HG02970 (cell line): ENCODE results near the gene MALL.
"Not testable (repeated sequence)": the region's sequence is repeated elsewhere in the genome, so short reads cannot be mapped to it uniquely, and the experiment has no call there.

Experiments
- ATAC-seq: cut with Tn5 transposase; IDR thresholded peaks from one replicate; pipeline ENCODE4 v1.9.1; 2021; ENCODE audit warnings: mild to moderate bottlenecking, moderate library complexity, moderate number of reproducible peaks; ENCODE audit not compliant: unreplicated experiment, low FRiP score

The MALL gene

GRCh38 chr2:110121592-110121991 lies 6.0 kb upstream of the MALL start:
- no peak for ATAC-seq

DNA sequence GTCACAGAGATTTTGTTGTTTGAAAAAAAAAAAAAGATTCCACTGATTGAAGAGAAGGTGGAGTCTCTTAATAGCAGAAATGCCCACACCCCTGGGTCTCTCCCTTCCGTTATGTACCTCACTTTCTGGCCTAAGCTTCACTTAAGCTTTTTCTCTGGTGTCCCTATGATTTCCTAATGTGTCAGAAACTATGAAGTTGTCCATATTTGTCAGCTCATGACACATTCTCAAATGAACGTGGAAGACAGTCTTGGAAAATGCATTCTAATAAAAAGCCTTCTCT lies 5.4 kb upstream of the MALL start:
- ATAC-seq: no peak

- ATAC-seq: no peak
Measured at GRCh38 chr2:110120171-110121051, 4.8 kb upstream of the MALL start.

DNA sequence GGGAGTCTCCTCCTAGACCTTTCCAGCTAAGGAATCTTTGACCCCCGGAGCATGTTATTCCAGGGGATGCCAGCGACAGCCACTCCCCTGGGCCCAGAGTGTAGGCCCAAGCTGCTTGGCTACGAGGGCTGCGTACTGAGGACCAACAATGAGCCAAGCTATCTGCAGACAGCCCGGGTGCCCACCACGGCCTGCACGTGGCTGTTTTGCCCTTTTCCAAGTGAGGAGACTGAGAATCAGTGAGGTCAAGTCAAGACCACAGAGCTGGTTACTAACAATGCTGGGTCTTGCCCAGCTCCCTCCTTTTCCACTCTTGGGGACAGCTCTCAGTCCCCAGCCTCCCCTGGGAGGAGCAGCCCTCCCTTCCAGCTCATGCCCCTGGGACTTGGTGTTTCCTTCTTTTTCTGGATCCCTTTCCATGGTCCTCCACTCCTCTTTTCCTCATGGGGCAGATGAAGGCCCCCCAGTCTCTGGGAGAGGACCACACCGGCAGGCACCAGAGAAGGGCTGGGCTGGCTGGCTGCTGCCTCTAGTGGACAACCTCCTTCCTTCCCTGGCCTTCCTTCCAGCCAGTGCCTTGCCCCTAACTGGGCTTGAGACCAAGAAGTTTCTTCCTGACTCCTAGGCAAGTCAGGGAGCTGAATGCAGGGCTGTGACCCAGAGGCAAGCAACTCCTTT lies 550 bp upstream of the MALL start:
- no peak for ATAC-seq

- no peak for ATAC-seq
Measured at GRCh38 chr2:110114831-110115255, 779 bp downstream of the MALL start.

DNA sequence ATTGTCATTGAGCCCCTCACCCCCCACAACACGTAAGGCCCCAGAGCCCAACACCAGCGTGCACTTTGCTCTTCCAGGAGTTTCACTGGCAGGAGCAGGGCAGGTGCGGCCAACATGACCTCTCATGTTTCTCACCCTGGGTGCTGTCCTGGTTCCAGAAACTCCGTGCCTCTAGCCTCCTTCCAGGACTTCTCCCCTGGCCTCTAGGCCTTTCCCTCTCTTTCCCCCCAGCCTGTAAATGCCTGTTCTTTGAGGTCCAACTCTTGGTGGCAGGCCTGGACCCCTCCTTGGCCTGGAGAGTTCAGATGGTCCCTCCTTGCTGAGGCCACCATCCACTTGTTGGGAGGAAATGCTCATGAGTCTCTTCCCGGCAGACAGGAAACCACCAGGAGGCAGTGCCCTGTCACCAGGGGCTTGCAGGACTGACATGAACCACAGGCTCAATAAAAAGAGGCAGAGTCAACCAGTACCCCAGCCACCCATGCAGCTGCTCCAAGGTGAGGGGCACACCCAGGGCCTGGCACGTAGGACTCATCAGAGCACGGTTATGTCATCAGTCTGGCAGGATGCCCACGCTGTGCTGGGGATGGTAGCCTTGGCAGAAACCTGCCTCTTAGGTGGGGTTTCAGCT lies 1.5 kb downstream of the MALL start:
- ATAC-seq: no peak

- not testable (repeated sequence) for ATAC-seq
Measured at GRCh38 chr2:110108291-110108690, 7.3 kb downstream of the MALL start.

GRCh38 chr2:110107092-110108079 lies 8.2 kb downstream of the MALL start:
- ATAC-seq: no peak

- ATAC-seq: no peak
Measured at GRCh38 chr2:110106642-110107041, 9.0 kb downstream of the MALL start.

- no peak for ATAC-seq
Measured at GRCh38 chr2:110105608-110106467, 9.8 kb downstream of the MALL start.

DNA sequence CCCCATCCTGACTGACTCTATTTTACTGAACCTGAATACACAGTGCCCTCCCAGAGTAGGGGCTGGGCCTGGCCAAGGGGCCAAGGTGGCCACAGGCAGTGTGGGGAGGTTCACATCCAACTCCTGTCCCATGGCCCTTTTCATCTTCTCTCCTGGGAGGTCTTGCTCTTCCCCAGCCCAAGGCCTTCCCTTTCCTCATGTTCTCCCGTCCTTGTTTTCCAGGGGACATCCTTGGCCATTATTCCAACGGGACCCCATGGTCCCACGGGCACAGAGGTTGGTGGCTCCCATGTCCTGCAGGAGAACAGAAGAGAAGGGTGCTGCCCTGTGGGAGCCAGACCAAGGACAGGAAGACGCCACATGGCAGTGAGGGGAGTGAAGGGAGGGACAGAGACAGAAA lies 10.4 kb downstream of the MALL start:
- ATAC-seq: no peak

DNA sequence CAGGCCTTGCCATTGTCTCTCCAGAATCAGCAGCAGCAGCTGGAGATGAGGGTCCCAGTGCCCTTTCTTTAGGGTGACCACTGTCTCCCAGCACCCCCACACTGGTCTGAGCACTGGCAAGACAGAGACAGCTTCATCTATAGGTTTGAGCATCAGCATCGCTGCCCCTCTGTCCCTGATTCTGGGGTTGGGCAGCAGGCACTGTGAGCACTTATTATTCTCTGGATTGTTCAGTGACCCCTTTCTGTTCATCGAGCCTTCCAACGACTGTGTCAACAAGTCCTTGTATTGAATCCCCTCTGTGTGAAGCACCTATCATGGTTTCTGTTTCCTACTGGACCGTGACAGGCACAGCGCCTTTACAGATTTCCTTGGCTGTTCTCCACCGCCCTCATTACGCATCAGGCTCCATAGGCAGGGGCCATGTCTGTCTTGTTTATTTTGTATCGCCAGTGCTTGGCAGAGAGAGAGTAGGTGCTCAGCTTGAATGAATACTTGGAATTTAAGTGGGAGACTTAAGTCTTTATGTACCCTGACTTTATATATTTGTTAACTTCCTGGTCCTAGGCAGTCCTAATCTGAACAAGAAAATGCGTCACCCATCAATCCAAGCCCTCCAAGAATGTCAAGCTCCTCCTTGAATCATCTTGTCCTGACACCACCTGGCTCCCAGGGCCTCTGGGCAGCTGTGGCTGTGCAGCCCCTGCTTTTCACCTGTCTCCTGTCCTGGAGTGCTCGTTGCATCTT lies 11.4 kb downstream of the MALL start:
- ATAC-seq: no peak

DNA sequence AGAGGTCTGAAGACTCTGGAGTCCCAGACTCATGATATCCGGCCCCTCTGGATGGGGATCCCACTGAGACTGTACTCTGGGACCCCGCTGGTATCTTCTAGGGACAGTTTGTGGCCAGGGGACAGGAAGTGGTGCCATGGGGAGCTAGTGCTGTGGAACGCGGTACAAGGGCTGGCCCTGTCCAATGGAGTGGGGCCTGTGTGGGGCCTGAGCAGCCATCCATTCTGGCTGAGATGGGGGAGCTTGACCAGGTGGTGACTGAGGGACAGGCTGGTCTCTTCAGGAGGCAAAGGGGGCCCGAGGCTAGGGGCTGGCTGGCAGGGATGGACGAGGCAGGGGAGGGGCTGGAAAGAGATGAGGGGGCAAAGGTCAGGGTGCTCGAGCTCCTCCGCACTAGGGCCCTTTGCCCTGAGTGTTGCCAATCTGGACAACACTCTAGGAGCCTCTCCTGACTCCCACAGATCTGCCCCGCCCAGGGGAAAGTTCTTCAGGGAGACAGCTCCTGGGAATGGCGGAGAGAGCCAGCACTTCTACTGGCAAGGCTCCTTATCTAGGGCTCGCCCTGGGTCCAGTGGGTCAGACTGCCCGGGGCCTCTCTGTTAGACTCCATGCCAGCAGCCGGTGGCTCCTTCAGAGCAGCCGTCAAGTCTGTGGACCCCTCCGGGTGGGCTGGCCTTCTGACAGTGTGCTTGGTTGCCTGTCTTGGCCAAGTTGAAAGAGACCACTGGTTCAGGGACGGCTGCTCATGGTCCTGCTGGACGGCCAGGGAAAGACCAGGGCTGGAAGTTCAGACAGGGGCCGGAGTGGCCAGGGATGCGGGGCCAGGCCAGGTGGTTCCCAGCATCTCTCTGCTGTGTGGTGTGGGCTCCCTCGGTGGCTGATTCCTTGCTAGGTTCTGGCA lies 12.3 kb downstream of the MALL start:
- ATAC-seq: no peak

DNA sequence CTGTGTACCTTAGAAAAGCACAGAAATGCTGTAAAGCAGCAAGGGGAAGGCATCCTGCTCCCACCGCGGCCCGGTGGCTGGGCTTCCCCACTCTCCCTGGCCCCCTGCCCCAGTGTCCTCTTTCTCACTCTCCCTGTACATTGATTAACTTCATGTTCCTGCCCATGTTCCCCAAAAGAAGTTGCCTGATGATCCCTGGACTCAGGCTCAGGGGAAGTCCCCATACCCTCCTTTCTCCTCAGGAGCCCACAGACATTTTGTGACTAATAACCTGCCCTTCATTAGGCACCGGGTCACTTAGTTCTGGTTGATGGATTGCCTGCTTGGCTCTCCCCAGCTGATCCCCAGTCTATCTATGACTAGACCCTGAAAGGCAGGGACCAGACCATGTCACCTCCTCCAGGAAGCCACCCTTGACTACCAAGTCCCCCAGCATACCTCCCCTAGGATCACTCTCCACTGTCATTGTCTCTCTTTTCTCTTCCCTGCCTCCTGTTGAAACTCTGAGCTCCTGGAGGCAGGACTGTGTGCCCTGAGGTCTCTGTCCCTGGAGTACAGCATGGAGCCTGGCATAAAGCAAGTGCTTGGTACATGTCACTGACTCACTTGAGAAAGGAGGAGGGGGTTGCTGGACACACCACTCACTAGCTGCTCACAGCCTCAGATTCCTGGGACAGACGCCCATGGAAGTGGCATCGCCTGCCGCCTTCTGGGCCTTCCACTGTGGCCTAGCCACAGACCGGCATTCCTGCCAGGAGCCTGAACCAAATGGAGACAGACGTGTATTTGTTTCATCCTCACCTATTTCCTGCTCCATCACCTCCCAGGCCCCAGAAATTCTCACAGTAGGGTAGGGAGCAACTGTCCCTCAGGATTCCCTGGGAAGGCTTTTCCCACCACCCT lies 13.5 kb downstream of the MALL start:
- ATAC-seq: no peak

DNA sequence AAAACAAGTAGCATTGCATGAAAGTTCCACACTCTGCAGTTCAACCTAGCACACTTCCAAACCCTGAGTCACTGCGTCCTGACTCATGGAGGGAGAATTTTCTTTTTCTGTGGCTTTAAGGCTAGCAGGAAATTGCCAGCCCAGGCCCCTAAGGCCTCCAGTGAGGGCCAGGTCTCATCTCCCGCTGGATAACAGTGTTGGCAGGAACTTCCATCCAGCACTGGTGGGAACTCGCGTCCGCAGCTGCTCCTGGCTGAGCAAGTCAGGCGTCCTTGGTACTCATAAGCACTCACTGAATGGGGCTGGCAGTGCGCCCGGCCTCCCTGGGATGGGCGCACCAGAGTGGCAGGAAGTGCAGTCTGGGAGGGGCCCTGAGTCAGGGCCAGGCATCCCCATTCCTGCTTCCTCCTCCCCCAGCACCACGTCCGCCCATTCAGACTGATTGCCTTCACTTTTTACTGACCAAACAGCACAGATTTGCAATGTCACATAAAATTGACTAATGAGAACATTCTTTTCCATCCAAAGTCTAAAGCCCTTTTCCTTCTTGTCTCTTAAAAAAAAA lies 14.3 kb downstream of the MALL start:
- no peak for ATAC-seq

DNA sequence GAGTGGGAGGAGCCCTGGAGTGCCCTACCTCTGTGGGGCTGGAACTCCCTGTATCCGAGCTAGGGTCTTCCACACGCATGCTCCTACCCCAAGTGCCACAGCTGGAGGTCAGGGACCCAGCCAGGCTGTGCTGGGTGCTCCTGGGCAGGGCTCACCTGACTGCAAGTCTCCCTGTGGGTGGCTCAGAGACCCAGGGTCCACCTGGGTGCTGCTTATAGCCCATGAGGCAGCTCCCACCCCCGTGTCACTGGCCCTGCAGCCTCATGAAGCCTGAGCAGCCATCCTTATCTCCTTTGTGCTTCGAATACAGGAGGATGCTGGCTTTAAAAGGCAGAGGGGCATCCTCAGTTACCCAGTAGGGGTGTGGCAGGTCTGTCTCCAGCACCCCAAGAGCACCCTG lies 14.7 kb downstream of the MALL start:
- ATAC-seq: not testable (repeated sequence)

- ATAC-seq: no peak
Measured at GRCh38 chr2:110100480-110100879, 15.1 kb downstream of the MALL start.
